Bronchial epithelial cell (primary cell): ENCODE measurements around the gene ARHGAP15. TPM values are rescaled to one million over a fixed set of nuclear protein-coding genes. Genes with fewer than 3 reads are reported as not detected.
A peak's percentile ranks its signal among the peaks of the same experiment; 100 is the strongest.

ENCODE experiments used
- DNase-seq: peaks from one replicate; pipeline ENCODE4 v3.0.0-alpha.2; 2010; ENCODE audit warnings: low read depth
- FAIRE-seq: peaks from 2 replicates; lab custom pipeline; 2011; peaks lifted over from hg19 to GRCh38; lab: Jason Lieb, UNC
- H3K27me3 ChIP-seq: 2 replicates; pipeline ENCODE4 v1.5.1; 2011; ENCODE audit warnings: low read length; ENCODE audit not compliant: control insufficient read depth, insufficient read depth
- H3K36me3 ChIP-seq: 2 replicates; pipeline ENCODE4 v1.5.1; 2011; ENCODE audit warnings: low read length; ENCODE audit not compliant: control insufficient read depth, insufficient read depth
- H3K4me3 ChIP-seq: 2 replicates; pipeline ENCODE4 v1.5.1; 2011; ENCODE audit warnings: mild to moderate bottlenecking, low read depth, low read length, control low read depth
- CTCF ChIP-seq: IDR thresholded peaks from 2 replicates; pipeline ENCODE4 v1.5.1; 2011; ENCODE audit warnings: mild to moderate bottlenecking, moderate library complexity, low read length, control low read depth, inconsistent platforms; ENCODE audit not compliant: insufficient read depth, severe bottlenecking
- total RNA-seq: library from RNA; depleted of rRNA; stranded (reverse); fragments of >200 nt; gene quantifications from 2 replicates; pipeline ENCODE4 v1.2.1, GENCODE V29; 2014

Gene ARHGAP15
- total RNA-seq, 1 donor from 2014 or later, result not detected

GRCh38 chr2:143545949-143546255 is 416.7 kb downstream of the ARHGAP15 start:
- Histone ChIP-seq H3K27me3 (no peaks in the 10 kb centered on the region), H3K4me3 (no peak overlapping the region), H3K36me3 (no peaks in the 10 kb centered on the region)
- no peak for DNase-seq
- TF ChIP-seq CTCF, result no peak
- FAIRE-seq, result no peak

- Histone ChIP-seq H3K4me3 (no peak overlapping the region), H3K36me3 (no peaks in the 10 kb centered on the region), H3K27me3 (no peaks in the 10 kb centered on the region)
- DNase-seq, result no peak
- no peak for FAIRE-seq
- TF ChIP-seq CTCF, result no peak
Observed at GRCh38 chr2:143548032-143548431, 418.8 kb downstream of the ARHGAP15 start.

GRCh38 chr2:143550500-143550899 is 421.3 kb downstream of the ARHGAP15 start:
- no peaks in the 10 kb centered on the region for H3K27me3 ChIP-seq
- FAIRE-seq (no peak), DNase-seq (no peak)
- TF ChIP-seq CTCF, result no peak
- H3K4me3 ChIP-seq, result no peak overlapping the region
- no peaks in the 10 kb centered on the region for H3K36me3 ChIP-seq

- no peaks in the 10 kb centered on the region for H3K36me3 ChIP-seq
- TF ChIP-seq CTCF, result no peak
- no peak for DNase-seq
- H3K27me3 ChIP-seq, result no peaks in the 10 kb centered on the region
- FAIRE-seq, result no peak
- no peak overlapping the region for H3K4me3 ChIP-seq
Observed at GRCh38 chr2:143551971-143552650, 422.9 kb downstream of the ARHGAP15 start.

GRCh38 chr2:143553261-143553660 is 424.0 kb downstream of the ARHGAP15 start:
- H3K27me3 ChIP-seq, result no peaks in the 10 kb centered on the region
- H3K4me3 ChIP-seq, result no peak overlapping the region
- no peak for TF ChIP-seq CTCF
- DNase-seq, result no peak
- H3K36me3 ChIP-seq, result no peaks in the 10 kb centered on the region
- no peak for FAIRE-seq

GRCh38 chr2:143558665-143559064 is 429.4 kb downstream of the ARHGAP15 start:
- peak; percentile 82 for DNase-seq
- H3K4me3 ChIP-seq, result no peak overlapping the region
- no peaks in the 10 kb centered on the region for H3K27me3 ChIP-seq
- FAIRE-seq, result no peak
- H3K36me3 ChIP-seq, result no peaks in the 10 kb centered on the region
- no peak for TF ChIP-seq CTCF
